Loucy (cell line): ENCODE data around the gene BEST3.

Experiments
- CTCF ChIP-seq: fragments of 200-600 bp; sonication (generic); conservative IDR thresholded peaks from 2 replicates; pipeline ENCODE4 v1.5.1; 2014; ENCODE audit warnings: mild to moderate bottlenecking, antibody characterized with exemption, low read length
- EZH2phosphoT487 ChIP-seq: fragments of 200-600 bp; IDR thresholded peaks from 2 replicates; pipeline ENCODE4 v1.6.1; 2018; ENCODE audit warnings: antibody characterized with exemption, mild to moderate bottlenecking, moderate library complexity, borderline replicate concordance

- TF ChIP-seq CTCF (no peak), EZH2phosphoT487 (no peak)
These were observed 38.8 kb downstream of the BEST3 start for GRCh38 chr12:69660164-69660863.
